ELR (cell line): ENCODE results near the gene ABCB10.
"Not testable (repeated sequence)": the region's sequence is repeated elsewhere in the genome, so short reads cannot be mapped to it uniquely, and the experiment has no call there.

Source experiments
- DNase-seq: peaks from one replicate; pipeline ENCODE4 v3.0.0-alpha.2; 2015; ENCODE audit warnings: low read depth

Gene ABCB10

GRCh38 chr1:229572286-229572685 is 13.8 kb upstream of the ABCB10 start:
- DNase-seq: no peak

- no peak for DNase-seq
These were observed 12.5 kb upstream of the ABCB10 start for GRCh38 chr1:229570891-229571516.

- no peak for DNase-seq
These were observed 11.8 kb upstream of the ABCB10 start for GRCh38 chr1:229570305-229570704.

- DNase-seq: no peak
These were observed 8.8 kb upstream of the ABCB10 start for GRCh38 chr1:229567109-229567868.

GRCh38 chr1:229563701-229564100 is 5.2 kb upstream of the ABCB10 start:
- DNase-seq: no peak

- no peak for DNase-seq
These were observed 4.7 kb upstream of the ABCB10 start for GRCh38 chr1:229563241-229563640.

- no peak for DNase-seq
These were observed 4.2 kb upstream of the ABCB10 start for GRCh38 chr1:229562686-229563085.

- no peak for DNase-seq
These were observed 2.6 kb upstream of the ABCB10 start for GRCh38 chr1:229561141-229561540.

GRCh38 chr1:229560124-229560523 is 1.6 kb upstream of the ABCB10 start:
- DNase-seq: not testable (repeated sequence)

- not testable (repeated sequence) for DNase-seq
These were observed 862 bp upstream of the ABCB10 start for GRCh38 chr1:229559336-229559801.

- peak; percentile 48 for DNase-seq
These were observed 543 bp downstream of the ABCB10 start for GRCh38 chr1:229557913-229558414.

- DNase-seq: peak; percentile 43
These were observed 1.2 kb downstream of the ABCB10 start for GRCh38 chr1:229557200-229557850.

- DNase-seq: no peak
These were observed 3.5 kb downstream of the ABCB10 start for GRCh38 chr1:229554886-229555621.

- no peak for DNase-seq
These were observed 4.8 kb downstream of the ABCB10 start for GRCh38 chr1:229553621-229554130.

GRCh38 chr1:229552732-229553131 is 5.8 kb downstream of the ABCB10 start:
- no peak for DNase-seq

GRCh38 chr1:229550812-229551567 is 7.5 kb downstream of the ABCB10 start:
- DNase-seq: no peak

- no peak for DNase-seq
These were observed 11.0 kb downstream of the ABCB10 start for GRCh38 chr1:229547542-229547941.

GRCh38 chr1:229544587-229544986 is 13.9 kb downstream of the ABCB10 start:
- DNase-seq: no peak

GRCh38 chr1:229539863-229540506 is 18.5 kb downstream of the ABCB10 start:
- no peak for DNase-seq

- no peak for DNase-seq
These were observed 19.6 kb downstream of the ABCB10 start for GRCh38 chr1:229538945-229539344.

- no peak for DNase-seq
These were observed 20.6 kb downstream of the ABCB10 start for GRCh38 chr1:229537894-229538293.
